Transverse colon (tissue), 4 donors: ENCODE data around the gene POU3F1. TPM values are rescaled to one million over a fixed set of nuclear protein-coding genes. Genes with fewer than 3 reads are reported as not detected.

Experiments
- DNase-seq: peaks from one replicate; pipeline ENCODE4 v3.0.0-alpha.2; 2019
- H3K27ac ChIP-seq, 4 donors: fragments of 200-600 bp; sonication (generic); 2 replicates each; pipeline ENCODE4 v1.5.1; 2016 to 2018; ENCODE audit warnings: inconsistent platforms in 4 of 4
- H3K27me3 ChIP-seq: fragments of 200-600 bp; sonication (generic); 2 replicates; pipeline ENCODE4 v1.5.1; 2017; ENCODE audit warnings: inconsistent platforms
- H3K36me3 ChIP-seq, 4 donors: fragments of 200-600 bp; sonication (generic); 2 replicates each; pipeline ENCODE4 v1.5.1; 2017 to 2019; ENCODE audit warnings: inconsistent platforms in 4 of 4
- H3K4me1 ChIP-seq, 4 donors: fragments of 200-600 bp; sonication (generic); 2 replicates each; pipeline ENCODE4 v1.5.1; 2017 to 2020; ENCODE audit warnings: inconsistent platforms in 4 of 4
- H3K4me3 ChIP-seq, 4 donors: fragments of 200-600 bp; sonication (generic); 1 replicate in 1 of 4; 2 replicates in 3 of 4; pipeline versions ENCODE4 v1.5.1 to v1.6.1; 2017 to 2019; ENCODE audit warnings: inconsistent platforms in 4 of 4
- H3K9me3 ChIP-seq, 2 donors: fragments of 200-600 bp; sonication (generic); 2 replicates each; pipeline ENCODE4 v1.5.1; 2017 to 2019; ENCODE audit warnings: inconsistent platforms in 2 of 2
- CTCF ChIP-seq, 5 experiments: fragments of 200-600 bp in 3 of 5; fragments of 450-650 bp in 2 of 5; sonication (generic) in 3 of 5; IDR thresholded peaks; 1 replicate in 2 of 5; 2 replicates in 3 of 5; pipeline ENCODE4 v1.5.1; 2016 to 2017; ENCODE audit warnings: antibody characterized with exemption in 5 of 5, inconsistent platforms in 3 of 5, mild to moderate bottlenecking in 2 of 5, moderate library complexity in 1 of 5
- EP300 ChIP-seq: sonication (generic); formaldehyde crosslinking; IDR thresholded peaks from one replicate; pipeline ENCODE4 v1.6.1; 2017; ENCODE audit warnings: antibody characterized with exemption, low read depth
- POLR2A ChIP-seq: fragments of 450-650 bp; IDR thresholded peaks from one replicate; pipeline ENCODE4 v1.6.1; 2016; ENCODE audit warnings: antibody characterized with exemption, mild to moderate bottlenecking, moderate library complexity
- POLR2AphosphoS5 ChIP-seq, 3 donors: sonication (generic); formaldehyde crosslinking; IDR thresholded peaks; one replicate each; pipeline ENCODE4 v1.6.1; 2016; ENCODE audit warnings: antibody characterized with exemption in 3 of 3
- WGBS, 2 donors: methylation state at CpG; one replicate each; pipeline ENCODE4 v1.1.5; 2018; ENCODE audit warnings: low coverage in 1 of 2; 5-methylcytosine and 5-hydroxymethylcytosine counted together
- in situ Hi-C, 4 donors: fragments of 200-750 bp; cut with MboI; loops; one replicate each; pipeline versions ENCODE4 v1.15.0 to v1.15.1; 2017; ENCODE audit warnings: low sequenced_read_pairs in 3 of 4, low pct_ligation_motif_present in 1 of 4, low pct_unique_long_range_greater_than_20kb in 1 of 4
- intact Hi-C: fragments of 100-400 bp; cut with DNase I; formaldehyde crosslinking; loops from one replicate; pipeline ENCODE4 v1.15.1; 2023; ENCODE audit warnings: low total_unique reads
- total RNA-seq, 4 donors: library from RNA; depleted of rRNA; stranded (reverse); fragments of >200 nt; gene quantifications; one replicate each; pipeline ENCODE4 v1.1.0, GENCODE V29; 2016

The POU3F1 gene
- total RNA-seq, 4 donors from 2014 or later = not detected

- in situ Hi-C loops (loop anchor here in 1 of 4 donors (25.0 kb wide), 1 partner anchor 753 kb away; no protein-coding TSS in a partner anchor), intact Hi-C loops (no loop called here)
- no peaks in the 10 kb centered on the region for H3K9me3 ChIP-seq
- WGBS, 2 donors = 74% methylated on average over 6 of the region's 6 CpGs; no CpG with 5 or more reads in 1 of the 2 donors
- no peaks in the 10 kb centered on the region for H3K36me3 ChIP-seq
- no peak for DNase-seq
- H3K27ac ChIP-seq = no peak overlapping the region
- no peak for TF ChIP-seq EP300
- no peak for TF ChIP-seq POLR2AphosphoS5 (IDR thresholded peaks at IDR 0.05)
- TF ChIP-seq CTCF (IDR thresholded peaks at IDR 0.05) = no peak
- no peak for TF ChIP-seq POLR2A
- peaks cover 8% of the 10 kb centered on the region for H3K27me3 ChIP-seq
- H3K4me3 ChIP-seq = no peak overlapping the region
- no peaks in the 10 kb centered on the region for H3K4me1 ChIP-seq
These were observed 13.2 kb upstream of the POU3F1 start for GRCh38 chr1:38059635-38060250.

GRCh38 chr1:38055965-38056364, 9.4 kb upstream of the POU3F1 start:
- Histone ChIP-seq H3K27ac (no peak overlapping the region), H3K4me1 (no peaks in the 10 kb centered on the region), H3K4me3 (no peak overlapping the region), H3K36me3 (no peaks in the 10 kb centered on the region), H3K9me3 (no peaks in the 10 kb centered on the region), H3K27me3 (peaks cover 35% of the 10 kb centered on the region)
- WGBS, 2 donors = 60 to 80% methylated on average over 2 to 4 of the region's 4 CpGs
- no peak for TF ChIP-seq CTCF (IDR thresholded peaks at IDR 0.05)
- no peak for TF ChIP-seq POLR2AphosphoS5 (IDR thresholded peaks at IDR 0.05)
- no peak for TF ChIP-seq POLR2A
- no peak for TF ChIP-seq EP300
- DNase-seq = no peak
- in situ Hi-C loops (loop anchor here in 1 of 4 donors (25.0 kb wide), 1 partner anchor 756 kb away; no protein-coding TSS in a partner anchor), intact Hi-C loops (no loop called here)

GRCh38 chr1:38055398-38055797, 8.8 kb upstream of the POU3F1 start:
- no peak for DNase-seq
- no peak overlapping the region for H3K4me3 ChIP-seq
- intact Hi-C loops (no loop called here), in situ Hi-C loops (loop anchor here in 1 of 4 donors (25.0 kb wide), 1 partner anchor 757 kb away; no protein-coding TSS in a partner anchor)
- WGBS, 2 donors = 84 to 95% methylated on average over 2 to 3 of the region's 3 CpGs
- no peaks in the 10 kb centered on the region for H3K36me3 ChIP-seq
- no peaks in the 10 kb centered on the region for H3K4me1 ChIP-seq
- H3K27me3 ChIP-seq = peaks cover 35% of the 10 kb centered on the region
- no peak overlapping the region for H3K27ac ChIP-seq
- H3K9me3 ChIP-seq = no peaks in the 10 kb centered on the region
- TF ChIP-seq CTCF (IDR thresholded peaks at IDR 0.05) (no peak), POLR2AphosphoS5 (IDR thresholded peaks at IDR 0.05) (no peak), POLR2A (no peak), EP300 (no peak)

GRCh38 chr1:38053416-38054091, 7.0 kb upstream of the POU3F1 start:
- no peak overlapping the region for H3K27ac ChIP-seq
- no peak overlapping the region for H3K4me3 ChIP-seq
- 66 to 80% methylated on average over 1 to 7 of the region's 7 CpGs for WGBS, 2 donors
- H3K36me3 ChIP-seq = no peaks in the 10 kb centered on the region
- H3K4me1 ChIP-seq = no peaks in the 10 kb centered on the region
- TF ChIP-seq POLR2AphosphoS5 (IDR thresholded peaks at IDR 0.05) (no peak), POLR2A (no peak), EP300 (no peak), CTCF (IDR thresholded peaks at IDR 0.05) (no peak)
- H3K9me3 ChIP-seq = no peaks in the 10 kb centered on the region
- intact Hi-C loops (no loop called here), in situ Hi-C loops (loop anchor here in 1 of 4 donors (25.0 kb wide), 1 partner anchor 759 kb away; no protein-coding TSS in a partner anchor)
- DNase-seq = no peak
- peaks cover 49% of the 10 kb centered on the region for H3K27me3 ChIP-seq
